Measurements from ENCODE around the gene ALDH1A2.

Gene ALDH1A2

DNA sequence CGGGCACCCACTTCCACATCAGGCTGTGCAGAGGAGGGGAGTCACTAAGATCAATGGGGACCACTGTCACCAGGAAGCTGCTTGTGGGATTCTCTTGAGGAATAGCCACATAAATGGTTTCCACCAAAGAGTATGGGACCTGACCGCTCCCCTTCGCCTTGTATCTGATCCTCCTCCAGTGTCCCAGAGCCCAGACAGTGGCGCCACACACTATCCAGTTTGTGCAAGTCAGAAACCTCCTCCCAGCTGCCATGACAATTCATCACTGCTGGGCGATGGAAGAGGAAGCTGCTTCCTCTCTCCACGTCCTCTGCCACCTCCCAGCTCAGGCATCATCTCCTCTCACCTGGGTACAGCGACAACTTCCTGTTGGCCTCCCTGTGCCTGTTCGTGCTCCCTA is 147.5 kb downstream of the ALDH1A2 start:
- H3K27me3 ChIP-seq (ENCODE audit: insufficient read depth, low read depth, severe bottlenecking), result no peaks in the 10 kb centered on the region
- no peaks in the 10 kb centered on the region for H3K36me3 ChIP-seq
- no peak overlapping the region for H3K27ac ChIP-seq
- TF ChIP-seq, protein P1, sequence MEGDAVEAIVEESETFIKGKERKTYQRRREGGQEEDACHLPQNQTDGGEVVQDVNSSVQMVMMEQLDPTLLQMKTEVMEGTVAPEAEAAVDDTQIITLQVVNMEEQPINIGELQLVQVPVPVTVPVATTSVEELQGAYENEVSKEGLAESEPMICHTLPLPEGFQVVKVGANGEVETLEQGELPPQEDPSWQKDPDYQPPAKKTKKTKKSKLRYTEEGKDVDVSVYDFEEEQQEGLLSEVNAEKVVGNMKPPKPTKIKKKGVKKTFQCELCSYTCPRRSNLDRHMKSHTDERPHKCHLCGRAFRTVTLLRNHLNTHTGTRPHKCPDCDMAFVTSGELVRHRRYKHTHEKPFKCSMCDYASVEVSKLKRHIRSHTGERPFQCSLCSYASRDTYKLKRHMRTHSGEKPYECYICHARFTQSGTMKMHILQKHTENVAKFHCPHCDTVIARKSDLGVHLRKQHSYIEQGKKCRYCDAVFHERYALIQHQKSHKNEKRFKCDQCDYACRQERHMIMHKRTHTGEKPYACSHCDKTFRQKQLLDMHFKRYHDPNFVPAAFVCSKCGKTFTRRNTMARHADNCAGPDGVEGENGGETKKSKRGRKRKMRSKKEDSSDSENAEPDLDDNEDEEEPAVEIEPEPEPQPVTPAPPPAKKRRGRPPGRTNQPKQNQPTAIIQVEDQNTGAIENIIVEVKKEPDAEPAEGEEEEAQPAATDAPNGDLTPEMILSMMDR (IDR thresholded peaks at IDR 0.05; ENCODE audit: low read depth, low read length), result no peak
- no peaks in the 10 kb centered on the region for H3K9me3 ChIP-seq (ENCODE audit: severe bottlenecking)
- no peak overlapping the region for H3K4me3 ChIP-seq (ENCODE audit: low read depth, low read length)
- DNase-seq, result no peak

DNA sequence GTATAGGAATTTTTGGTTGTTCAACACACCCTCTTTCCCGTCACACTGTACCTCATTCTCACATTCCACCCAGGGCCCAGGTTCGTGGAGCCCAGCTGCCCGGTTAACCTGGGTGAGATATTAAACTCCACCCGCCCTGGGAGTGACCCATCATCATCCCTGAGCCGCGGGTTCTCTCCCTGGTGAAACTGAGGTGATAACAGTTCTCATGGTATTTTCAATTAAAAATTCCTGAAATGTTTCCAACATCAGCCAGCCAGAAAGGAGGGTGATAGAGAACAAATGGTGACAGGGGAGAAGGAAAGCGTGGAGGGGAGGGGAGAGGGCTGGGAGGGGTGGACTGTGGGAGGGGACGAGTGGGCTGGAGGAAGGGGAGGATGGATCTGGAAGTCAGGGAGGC is 148.8 kb downstream of the ALDH1A2 start:
- TF ChIP-seq, protein P1 (IDR thresholded peaks at IDR 0.05; ENCODE audit: low read depth, low read length), result no peak

GRCh38 chr15:57915827-57916531 is 149.5 kb downstream of the ALDH1A2 start:
- no peaks in the 10 kb centered on the region for H3K36me3 ChIP-seq
- DNase-seq, result no peak
- peaks cover 2% of the 10 kb centered on the region for H3K27me3 ChIP-seq (ENCODE audit: insufficient read depth, low read depth, severe bottlenecking)
- no peak overlapping the region for H3K27ac ChIP-seq
- no peak overlapping the region for H3K4me3 ChIP-seq (ENCODE audit: low read depth, low read length)
- no peaks in the 10 kb centered on the region for H3K9me3 ChIP-seq (ENCODE audit: severe bottlenecking)
- TF ChIP-seq, protein P1 (IDR thresholded peaks at IDR 0.05; ENCODE audit: low read depth, low read length), result no peak

More for the DNA sequence above, 148.8 kb downstream of the ALDH1A2 start:
- Histone ChIP-seq H3K4me3 (ENCODE audit: low read depth, low read length) (no peak overlapping the region), H3K9me3 (ENCODE audit: severe bottlenecking) (no peaks in the 10 kb centered on the region), H3K27me3 (ENCODE audit: insufficient read depth, low read depth, severe bottlenecking) (peaks cover 2% of the 10 kb centered on the region), H3K27ac (no peak overlapping the region), H3K36me3 (no peaks in the 10 kb centered on the region)
- DNase-seq, result no peak

GRCh38 chr15:57914350-57915055 is 151.0 kb downstream of the ALDH1A2 start:
- H3K36me3 ChIP-seq, result no peaks in the 10 kb centered on the region
- TF ChIP-seq, protein P1 (IDR thresholded peaks at IDR 0.05; ENCODE audit: low read depth, low read length), result no peak
- no peaks in the 10 kb centered on the region for H3K9me3 ChIP-seq (ENCODE audit: severe bottlenecking)
- no peak overlapping the region for H3K27ac ChIP-seq
- no peak for DNase-seq
- no peak overlapping the region for H3K4me3 ChIP-seq (ENCODE audit: low read depth, low read length)
- H3K27me3 ChIP-seq (ENCODE audit: insufficient read depth, low read depth, severe bottlenecking), result peaks cover 5% of the 10 kb centered on the region

DNA sequence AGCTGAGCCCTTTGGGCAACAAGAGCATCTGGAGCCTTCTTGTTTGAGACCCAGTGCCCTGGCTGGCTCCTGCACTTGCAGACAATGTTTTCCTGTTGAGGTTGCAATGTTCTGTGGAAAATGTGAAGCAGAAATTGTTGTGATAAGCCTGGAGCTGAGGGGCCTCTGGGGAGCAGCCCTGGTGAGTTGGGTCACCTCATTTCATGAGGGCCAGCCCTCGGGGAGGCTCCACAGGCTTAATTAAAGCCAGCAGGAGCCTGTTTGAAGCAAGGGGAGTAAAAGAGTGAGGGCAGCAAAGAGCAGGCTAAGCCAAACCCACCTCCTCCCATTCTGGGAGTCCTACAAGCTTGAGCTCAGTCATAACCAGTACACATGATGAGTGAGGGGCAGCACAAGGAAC is 154.3 kb downstream of the ALDH1A2 start:
- peaks cover 5% of the 10 kb centered on the region for H3K27me3 ChIP-seq (ENCODE audit: insufficient read depth, low read depth, severe bottlenecking)
- H3K36me3 ChIP-seq, result no peaks in the 10 kb centered on the region
- TF ChIP-seq, protein P1 (IDR thresholded peaks at IDR 0.05; ENCODE audit: low read depth, low read length), result no peak
- no peak overlapping the region for H3K27ac ChIP-seq
- no peak overlapping the region for H3K4me3 ChIP-seq (ENCODE audit: low read depth, low read length)
- no peaks in the 10 kb centered on the region for H3K9me3 ChIP-seq (ENCODE audit: severe bottlenecking)
- DNase-seq, result no peak
